Neural crest cell (in vitro differentiated cells): Measurements from ENCODE around the gene PCNX2. TPM values are rescaled to one million over a fixed set of nuclear protein-coding genes. Genes with fewer than 3 reads are reported as not detected.

ENCODE experiments used
- DNase-seq: peaks from one replicate; pipeline ENCODE4 v3.0.0; 2021; ENCODE audit warnings: low read depth, mixed read lengths, low spot score
- H3K27ac Mint-ChIP-seq: one replicate; pipeline ENCODE4 v1.8.0; 2021; ENCODE audit warnings: mild to moderate bottlenecking, mixed read lengths; ENCODE audit not compliant: unreplicated experiment
- H3K27me3 Mint-ChIP-seq: 2 replicates; pipeline ENCODE4 v1.8.0; 2021; ENCODE audit warnings: low read depth, mild to moderate bottlenecking, mixed read lengths
- H3K36me3 Mint-ChIP-seq: 2 replicates; pipeline ENCODE4 v1.8.0; 2021; ENCODE audit warnings: low read depth, mild to moderate bottlenecking, mixed read lengths
- H3K4me1 Mint-ChIP-seq: 2 replicates; pipeline ENCODE4 v1.8.0; 2021; ENCODE audit warnings: mixed read lengths
- H3K4me3 Mint-ChIP-seq: one replicate; pipeline ENCODE4 v1.8.0; 2021; ENCODE audit warnings: mild to moderate bottlenecking, mixed read lengths
- H3K9me3 Mint-ChIP-seq: 2 replicates; pipeline ENCODE4 v1.8.0; 2021; ENCODE audit warnings: mixed read lengths
- total RNA-seq: library from RNA; stranded (reverse); gene quantifications from 2 replicates; pipeline ENCODE4 v1.2.1, GENCODE V29; 2021
- TF ChIP-seq, protein P1 (sequence below): fragments of 200-600 bp; sonication (generic); conservative IDR thresholded peaks from 2 replicates; pipeline ENCODE4 v1.5.0; 2021; ENCODE audit warnings: antibody characterized with exemption, mild to moderate bottlenecking

PCNX2 gene
- total RNA-seq, 1 donor from 2014 or later: 13.6 TPM

DNA sequence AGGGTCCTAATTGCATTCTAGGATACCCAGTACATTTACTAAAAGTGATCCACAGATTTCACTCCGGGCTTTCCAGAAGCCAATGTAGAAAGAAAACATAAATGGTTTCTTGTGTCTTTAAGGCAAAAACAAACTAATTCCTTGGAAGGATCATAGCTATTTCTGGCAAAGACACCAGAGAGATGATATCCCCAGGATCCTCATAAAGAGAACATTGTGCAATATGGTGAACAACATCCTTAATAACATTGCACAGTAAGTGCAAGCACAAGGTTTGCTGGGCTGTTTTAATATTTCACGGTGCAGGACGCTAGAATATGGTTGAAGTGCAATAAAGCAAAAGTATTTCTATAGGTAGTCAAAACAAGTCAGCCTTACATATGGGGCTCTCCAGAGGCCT, 262.2 kb downstream of the PCNX2 start:
- Mint-ChIP-seq H3K4me1 (peaks cover 32% of the 10 kb centered on the region), H3K27me3 (no peaks in the 10 kb centered on the region)

DNA sequence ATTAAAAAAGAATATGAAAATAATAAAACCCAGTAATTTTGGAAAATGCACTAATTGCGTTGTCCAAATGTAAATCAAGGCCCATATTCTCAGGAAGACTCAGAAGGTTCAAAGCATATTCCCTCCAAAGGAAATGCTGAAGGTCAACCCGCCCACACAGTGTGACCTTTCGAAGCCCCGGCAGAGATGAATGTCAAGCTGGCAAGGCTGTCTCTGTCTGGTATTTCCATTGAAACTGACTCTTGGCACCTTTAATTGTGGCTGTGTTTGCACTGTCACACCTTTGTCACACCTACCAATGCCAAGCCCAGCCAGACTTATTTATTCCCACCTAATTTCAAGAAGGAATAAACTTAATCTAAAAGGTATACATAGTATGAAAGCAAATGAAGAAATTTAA, 262.6 kb downstream of the PCNX2 start:
- Mint-ChIP-seq H3K4me3 (no peak overlapping the region), H3K9me3 (peaks cover 3% of the 10 kb centered on the region), H3K27ac (no peak overlapping the region), H3K27me3 (no peaks in the 10 kb centered on the region), H3K4me1 (peaks cover 29% of the 10 kb centered on the region), H3K36me3 (no peaks in the 10 kb centered on the region)
- TF ChIP-seq, protein P1, sequence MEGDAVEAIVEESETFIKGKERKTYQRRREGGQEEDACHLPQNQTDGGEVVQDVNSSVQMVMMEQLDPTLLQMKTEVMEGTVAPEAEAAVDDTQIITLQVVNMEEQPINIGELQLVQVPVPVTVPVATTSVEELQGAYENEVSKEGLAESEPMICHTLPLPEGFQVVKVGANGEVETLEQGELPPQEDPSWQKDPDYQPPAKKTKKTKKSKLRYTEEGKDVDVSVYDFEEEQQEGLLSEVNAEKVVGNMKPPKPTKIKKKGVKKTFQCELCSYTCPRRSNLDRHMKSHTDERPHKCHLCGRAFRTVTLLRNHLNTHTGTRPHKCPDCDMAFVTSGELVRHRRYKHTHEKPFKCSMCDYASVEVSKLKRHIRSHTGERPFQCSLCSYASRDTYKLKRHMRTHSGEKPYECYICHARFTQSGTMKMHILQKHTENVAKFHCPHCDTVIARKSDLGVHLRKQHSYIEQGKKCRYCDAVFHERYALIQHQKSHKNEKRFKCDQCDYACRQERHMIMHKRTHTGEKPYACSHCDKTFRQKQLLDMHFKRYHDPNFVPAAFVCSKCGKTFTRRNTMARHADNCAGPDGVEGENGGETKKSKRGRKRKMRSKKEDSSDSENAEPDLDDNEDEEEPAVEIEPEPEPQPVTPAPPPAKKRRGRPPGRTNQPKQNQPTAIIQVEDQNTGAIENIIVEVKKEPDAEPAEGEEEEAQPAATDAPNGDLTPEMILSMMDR: no peak
- DNase-seq: no peak

More for the DNA sequence above, 262.2 kb downstream of the PCNX2 start:
- no peak overlapping the region for H3K27ac Mint-ChIP-seq
- H3K36me3 Mint-ChIP-seq: no peaks in the 10 kb centered on the region
- DNase-seq: no peak
- H3K9me3 Mint-ChIP-seq: peaks cover 3% of the 10 kb centered on the region
- TF ChIP-seq, protein P1: no peak
- H3K4me3 Mint-ChIP-seq: no peak overlapping the region

DNA sequence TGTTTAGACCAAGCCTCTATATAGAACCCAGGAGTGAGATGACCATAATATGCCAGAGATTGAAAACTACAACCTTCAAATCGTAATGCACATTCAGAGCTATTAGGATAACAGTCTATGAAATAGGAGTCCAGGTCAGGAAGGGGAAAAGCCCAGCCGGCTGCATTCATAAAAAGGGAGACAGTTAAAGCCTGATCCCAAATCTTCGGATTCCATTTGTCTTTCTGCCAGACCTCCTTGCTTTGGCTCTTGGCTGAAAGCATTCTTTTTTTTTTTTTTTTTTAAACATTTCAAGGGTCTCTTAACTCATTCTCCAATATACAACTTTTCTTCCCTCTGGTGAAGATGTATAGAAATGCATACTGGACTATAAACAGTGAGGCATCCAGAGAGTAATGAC, 264.0 kb downstream of the PCNX2 start:
- DNase-seq: no peak
- H3K36me3 Mint-ChIP-seq: no peaks in the 10 kb centered on the region
- peaks cover 26% of the 10 kb centered on the region for H3K4me1 Mint-ChIP-seq
- no peak overlapping the region for H3K27ac Mint-ChIP-seq
- TF ChIP-seq, protein P1: no peak
- H3K27me3 Mint-ChIP-seq: no peaks in the 10 kb centered on the region
- no peak overlapping the region for H3K4me3 Mint-ChIP-seq
- H3K9me3 Mint-ChIP-seq: peaks cover 3% of the 10 kb centered on the region

DNA sequence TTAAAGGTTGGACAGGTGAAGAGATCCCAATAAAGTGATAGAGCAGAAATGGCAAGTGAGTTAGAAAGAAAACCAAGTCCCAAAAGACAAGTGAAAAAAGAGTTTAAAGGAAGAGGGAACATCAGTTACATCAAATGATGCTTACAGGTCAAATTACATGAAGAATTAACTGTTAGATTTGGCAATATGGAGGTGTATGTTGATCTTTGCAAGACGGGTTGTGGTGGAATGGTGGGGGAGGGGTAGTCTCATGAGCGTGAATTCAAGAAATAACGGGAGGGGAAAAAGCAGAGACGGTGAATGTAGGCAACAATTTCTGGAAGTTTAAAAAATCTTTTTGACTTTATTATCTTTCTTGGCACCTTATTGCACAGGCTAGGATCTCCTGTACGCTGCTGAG, 268.5 kb downstream of the PCNX2 start:
- H3K4me1 Mint-ChIP-seq: peaks cover 6% of the 10 kb centered on the region
- H3K27me3 Mint-ChIP-seq: no peaks in the 10 kb centered on the region
- no peaks in the 10 kb centered on the region for H3K9me3 Mint-ChIP-seq
- no peak for DNase-seq
- H3K4me3 Mint-ChIP-seq: no peak overlapping the region
- H3K36me3 Mint-ChIP-seq: no peaks in the 10 kb centered on the region
- H3K27ac Mint-ChIP-seq: no peak overlapping the region
- TF ChIP-seq, protein P1: no peak

DNA sequence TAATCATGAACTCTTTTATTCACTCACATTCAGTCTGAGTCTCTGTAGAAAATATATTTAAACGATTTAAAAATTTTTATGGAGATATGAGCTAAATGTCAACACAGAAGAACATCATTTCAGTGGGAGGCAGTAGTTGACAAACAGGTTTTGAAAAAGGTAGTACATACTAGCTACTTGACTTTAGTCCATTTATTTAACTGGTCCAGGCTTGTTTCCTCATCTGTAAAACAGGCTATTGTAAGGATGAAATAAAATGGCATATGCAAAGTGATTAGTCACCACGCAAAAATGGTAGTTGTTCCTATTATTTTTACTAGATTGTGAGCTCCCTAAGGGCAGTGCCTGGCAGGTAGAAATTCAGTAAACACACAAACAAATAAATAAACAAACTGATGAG, 270.0 kb downstream of the PCNX2 start:
- H3K9me3 Mint-ChIP-seq: no peaks in the 10 kb centered on the region
- no peaks in the 10 kb centered on the region for H3K27me3 Mint-ChIP-seq
- H3K36me3 Mint-ChIP-seq: no peaks in the 10 kb centered on the region
- no peak overlapping the region for H3K4me3 Mint-ChIP-seq
- no peak for DNase-seq
- no peak overlapping the region for H3K27ac Mint-ChIP-seq
- peaks cover 11% of the 10 kb centered on the region for H3K4me1 Mint-ChIP-seq
- TF ChIP-seq, protein P1: no peak

DNA sequence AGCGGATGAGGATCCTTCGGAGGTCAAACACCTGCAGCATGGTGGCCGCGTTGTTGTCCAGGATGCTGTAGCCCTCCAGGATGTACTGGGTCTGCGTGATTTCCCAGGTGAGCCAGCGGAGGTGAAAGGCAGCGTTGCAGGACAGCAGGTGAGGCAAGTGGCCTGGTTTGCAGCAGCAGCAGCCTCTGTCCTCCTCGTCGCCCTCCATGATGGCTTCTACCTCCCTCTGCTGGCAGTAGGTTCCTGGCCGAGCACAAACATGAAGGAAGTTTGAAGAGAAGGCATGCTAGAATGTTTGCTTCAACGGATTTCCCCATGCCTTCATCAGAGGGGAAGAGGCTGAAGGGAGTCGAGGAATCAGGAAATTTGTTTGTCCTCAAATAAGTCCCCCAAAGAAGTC, 270.4 kb downstream of the PCNX2 start:
- peaks cover 15% of the 10 kb centered on the region for H3K4me1 Mint-ChIP-seq
- H3K4me3 Mint-ChIP-seq: no peak overlapping the region
- H3K9me3 Mint-ChIP-seq: no peaks in the 10 kb centered on the region
- no peaks in the 10 kb centered on the region for H3K36me3 Mint-ChIP-seq
- H3K27me3 Mint-ChIP-seq: no peaks in the 10 kb centered on the region
- no peak overlapping the region for H3K27ac Mint-ChIP-seq
- peak; percentile 36 for DNase-seq
- TF ChIP-seq, protein P1: peak; percentile 69
